ENCODE measurements around the gene ZNF485. TPM values are rescaled to one million over a fixed set of nuclear protein-coding genes. Genes with fewer than 3 reads are reported as not detected.
"Not testable (repeated sequence)": the region's sequence is repeated elsewhere in the genome, so short reads cannot be mapped to it uniquely, and the experiment has no call there.

The ZNF485 gene
- total RNA-seq, 1 donor from 2014 or later: 5.6 TPM

DNA sequence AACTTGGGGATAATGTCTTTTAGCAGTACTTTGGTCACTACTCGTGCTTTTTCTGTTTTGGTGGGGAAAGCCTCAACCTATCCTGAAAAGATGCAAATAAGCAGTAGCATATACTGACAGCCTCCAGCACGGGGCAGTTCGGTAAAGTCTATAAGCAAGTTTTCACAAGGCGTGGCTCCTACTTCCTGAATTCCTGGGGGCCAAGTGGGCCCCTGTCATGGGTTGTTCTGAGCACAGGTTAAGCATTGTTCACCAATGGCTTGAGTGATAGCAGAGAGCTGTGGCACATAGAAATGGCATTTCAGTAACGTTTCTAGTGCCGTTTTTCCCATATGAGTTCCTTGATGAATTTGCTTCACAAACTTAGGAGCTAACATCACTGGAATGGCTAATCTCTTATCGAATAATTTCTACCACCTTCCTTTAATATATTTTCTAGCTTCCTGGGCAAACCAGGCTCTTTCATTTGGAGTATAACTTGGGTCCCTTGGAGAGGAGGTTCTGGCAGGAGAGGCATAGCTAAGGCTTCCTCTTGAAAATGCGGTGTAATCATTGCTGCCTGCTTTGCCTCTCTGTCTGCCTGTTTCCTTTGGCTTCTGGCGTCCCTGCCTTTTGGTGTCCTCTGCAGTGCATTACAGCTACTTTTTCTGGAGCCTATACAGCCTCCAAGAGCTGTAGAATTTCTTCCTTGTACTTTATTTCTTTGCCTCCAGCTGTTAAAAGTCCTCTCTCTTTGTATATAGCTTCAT, 20.1 kb upstream of the ZNF485 start:
- no peak overlapping the region for H3K27ac Mint-ChIP-seq
- H3K4me3 Mint-ChIP-seq (ENCODE audit: low read depth): no peak overlapping the region
- DNase-seq (ENCODE audit: low spot score): no peak
- H3K9me3 Mint-ChIP-seq: peaks cover 11% of the 10 kb centered on the region
- peaks cover 12% of the 10 kb centered on the region for H3K27me3 Mint-ChIP-seq (ENCODE audit: low read depth)
- intact Hi-C loops (cut with micrococcal nuclease): no loop called here
- no peaks in the 10 kb centered on the region for H3K36me3 Mint-ChIP-seq (ENCODE audit: low read depth)
- no peaks in the 10 kb centered on the region for H3K4me1 Mint-ChIP-seq (ENCODE audit: low read depth)

DNA sequence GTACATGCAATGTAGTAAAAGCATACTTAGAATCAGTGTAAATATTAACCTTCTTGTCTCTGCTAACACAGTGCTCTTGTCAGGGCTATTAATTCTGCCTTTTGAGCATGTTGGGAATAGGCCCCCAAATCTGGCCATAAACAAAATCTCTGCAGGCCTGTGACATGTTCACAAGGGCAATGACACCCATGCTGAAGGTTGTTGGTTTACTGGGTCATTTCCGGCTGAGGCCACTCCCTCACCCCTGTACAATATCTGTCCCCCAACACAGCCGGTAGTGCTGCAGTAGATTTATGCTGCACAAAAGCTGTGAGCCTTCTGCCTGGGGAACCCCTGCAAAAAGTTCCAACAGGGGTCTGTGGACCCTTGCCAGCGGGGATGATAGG, 19.5 kb upstream of the ZNF485 start:
- intact Hi-C loops (cut with micrococcal nuclease); H3K36me3 Mint-ChIP-seq (ENCODE audit: low read depth); H3K4me3 Mint-ChIP-seq (ENCODE audit: low read depth); H3K4me1 Mint-ChIP-seq (ENCODE audit: low read depth); H3K27ac Mint-ChIP-seq; DNase-seq (ENCODE audit: low spot score): not testable (repeated sequence)
- Mint-ChIP-seq H3K9me3 (peaks cover 16% of the 10 kb centered on the region), H3K27me3 (ENCODE audit: low read depth) (peaks cover 12% of the 10 kb centered on the region)

DNA sequence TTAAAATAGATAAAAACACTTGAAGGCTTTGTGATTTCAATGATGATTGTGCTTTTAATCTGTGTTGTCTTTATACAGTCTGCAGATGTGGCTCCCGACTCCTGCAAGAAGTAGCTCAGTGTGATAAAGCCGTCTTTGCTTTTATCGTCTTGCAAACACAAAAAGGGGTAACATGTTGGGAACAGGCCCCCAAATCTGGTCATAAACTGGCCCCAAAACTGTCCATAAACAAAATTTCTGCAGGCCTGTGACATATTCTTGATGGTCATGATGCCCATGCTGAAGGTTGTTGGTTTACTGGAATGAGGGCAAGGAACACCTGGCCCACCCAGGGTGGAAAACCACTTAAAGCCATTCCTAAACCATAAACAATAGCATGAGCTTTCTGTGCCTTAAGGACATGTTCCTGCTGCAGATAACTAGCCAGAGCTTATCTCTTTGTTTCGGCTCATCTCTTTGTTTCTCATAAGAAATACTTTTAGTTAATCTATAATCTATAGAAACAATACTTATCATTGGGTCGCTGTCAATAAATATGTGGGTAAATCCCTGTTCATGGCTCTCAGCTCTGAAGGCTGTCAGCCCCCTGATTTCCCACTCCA, 14.8 kb upstream of the ZNF485 start:
- Mint-ChIP-seq H3K27me3 (ENCODE audit: low read depth) (peaks cover 20% of the 10 kb centered on the region), H3K27ac (no peak overlapping the region), H3K4me3 (ENCODE audit: low read depth) (no peak overlapping the region), H3K4me1 (ENCODE audit: low read depth) (peaks cover 23% of the 10 kb centered on the region), H3K36me3 (ENCODE audit: low read depth) (peaks cover 4% of the 10 kb centered on the region), H3K9me3 (peaks cover 31% of the 10 kb centered on the region)
- intact Hi-C loops (cut with micrococcal nuclease): loop anchor here (10.0 kb wide), 3 partner anchors 193 to 1037 kb away; no protein-coding TSS in a partner anchor
- no peak for DNase-seq (ENCODE audit: low spot score)

DNA sequence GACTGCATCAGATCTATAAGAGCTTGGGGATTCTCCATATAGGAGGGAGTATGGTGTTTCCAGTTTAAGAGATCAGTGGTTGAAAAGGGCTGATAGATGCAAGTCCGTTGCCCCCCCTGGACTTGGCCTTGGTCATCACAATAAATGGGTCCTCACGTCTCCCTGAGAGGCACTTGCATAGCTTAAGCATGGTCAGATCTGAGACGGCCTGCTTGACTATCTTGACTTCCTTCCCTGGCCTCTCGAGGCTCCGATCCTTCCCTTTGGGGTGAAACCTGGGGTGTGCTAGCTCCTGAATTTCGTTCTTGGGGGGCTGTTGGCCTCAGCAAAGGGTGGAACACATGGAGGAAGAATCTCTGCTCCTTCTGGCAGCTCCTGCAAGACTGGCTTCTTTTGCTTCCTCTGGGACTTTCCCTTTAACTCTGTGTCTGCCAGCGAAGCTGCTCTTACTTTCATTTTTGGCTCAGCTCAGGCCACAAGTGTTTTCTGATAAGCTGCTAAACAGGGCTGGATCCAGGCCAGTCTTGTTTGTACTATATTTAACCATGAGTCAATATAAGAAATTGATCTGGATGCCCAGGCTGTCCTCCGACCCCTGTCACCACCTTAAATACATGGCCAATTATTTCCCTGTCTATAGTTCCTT, 11.2 kb upstream of the ZNF485 start:
- peak overlapping the region; percentile 70 for H3K27ac Mint-ChIP-seq
- peaks cover 7% of the 10 kb centered on the region for H3K36me3 Mint-ChIP-seq (ENCODE audit: low read depth)
- peak overlapping the region; percentile 59 for H3K4me3 Mint-ChIP-seq (ENCODE audit: low read depth)
- intact Hi-C loops (cut with micrococcal nuclease): loop anchor here (1.0 to 10.0 kb wide), 8 partner anchors 21 to 1040 kb away; partner anchors contain the start of genes ZNF239 and ZNF32
- H3K4me1 Mint-ChIP-seq (ENCODE audit: low read depth): peaks cover 26% of the 10 kb centered on the region
- peaks cover 14% of the 10 kb centered on the region for H3K27me3 Mint-ChIP-seq (ENCODE audit: low read depth)
- DNase-seq (ENCODE audit: low spot score): peak; percentile 29
- peaks cover 23% of the 10 kb centered on the region for H3K9me3 Mint-ChIP-seq

DNA sequence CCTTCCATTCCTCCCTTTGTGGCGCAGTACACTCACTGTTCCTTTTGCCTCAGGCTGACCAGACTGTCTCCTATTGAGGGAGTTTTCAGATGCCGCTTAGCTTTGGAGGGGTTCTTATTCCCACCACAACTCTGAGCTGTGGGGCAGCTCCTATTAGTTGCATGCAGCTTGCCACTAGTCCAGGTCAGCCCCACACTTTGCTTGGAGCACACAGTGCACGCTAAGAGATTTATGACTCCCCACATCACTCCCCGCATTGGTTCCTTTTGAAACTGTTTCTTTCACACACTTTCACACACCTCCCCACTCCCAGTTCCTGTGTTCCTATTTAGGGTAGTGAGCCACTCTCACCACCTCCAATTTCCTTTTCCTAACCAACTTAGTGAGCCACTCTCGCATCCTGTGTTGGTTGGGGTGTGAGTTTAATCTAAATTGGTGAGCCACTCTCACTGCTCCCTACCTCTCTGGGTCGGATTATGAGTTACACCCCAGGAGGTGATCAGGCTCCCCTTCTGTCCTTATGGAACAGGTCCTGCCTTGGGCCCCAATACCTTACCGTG, 10.4 kb upstream of the ZNF485 start:
- no peak for DNase-seq (ENCODE audit: low spot score)
- Mint-ChIP-seq H3K27ac (peak overlapping the region; percentile 70), H3K36me3 (ENCODE audit: low read depth) (peaks cover 7% of the 10 kb centered on the region), H3K9me3 (peaks cover 20% of the 10 kb centered on the region), H3K4me3 (ENCODE audit: low read depth) (peak overlapping the region; percentile 59), H3K4me1 (ENCODE audit: low read depth) (peaks cover 26% of the 10 kb centered on the region), H3K27me3 (ENCODE audit: low read depth) (peaks cover 12% of the 10 kb centered on the region)
- intact Hi-C loops (cut with micrococcal nuclease): loop anchor here (1.0 to 10.0 kb wide), 9 partner anchors 10 to 1041 kb away; partner anchors contain the start of genes ZNF239, ZNF32 and ZNF485

DNA sequence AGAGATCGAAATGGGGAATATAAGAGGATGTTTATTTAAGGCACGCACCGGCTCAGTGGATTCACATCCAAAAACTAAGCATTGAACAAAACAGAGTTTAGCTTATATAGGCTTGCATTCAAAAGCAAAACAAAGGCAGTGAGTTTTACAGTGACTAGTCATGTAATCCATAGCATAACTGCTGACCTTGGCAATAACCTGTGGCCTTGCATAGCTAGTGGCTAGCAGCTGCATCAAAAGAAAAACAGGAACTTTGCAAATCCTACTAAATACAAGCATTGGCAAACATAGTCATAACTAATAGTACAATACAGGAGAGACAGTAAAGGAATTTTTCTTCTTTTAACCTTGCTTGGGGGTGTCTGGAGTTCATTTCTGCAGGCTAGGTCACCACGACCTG, 9.7 kb upstream of the ZNF485 start:
- H3K4me1 Mint-ChIP-seq (ENCODE audit: low read depth): peaks cover 26% of the 10 kb centered on the region
- H3K27me3 Mint-ChIP-seq (ENCODE audit: low read depth): peaks cover 12% of the 10 kb centered on the region
- peaks cover 7% of the 10 kb centered on the region for H3K36me3 Mint-ChIP-seq (ENCODE audit: low read depth)
- no peak overlapping the region for H3K4me3 Mint-ChIP-seq (ENCODE audit: low read depth)
- peaks cover 22% of the 10 kb centered on the region for H3K9me3 Mint-ChIP-seq
- no peak for DNase-seq (ENCODE audit: low spot score)
- intact Hi-C loops (cut with micrococcal nuclease): loop anchor here (1.0 to 10.0 kb wide), 7 partner anchors 10 to 1042 kb away; partner anchors contain the start of gene ZNF485
- no peak overlapping the region for H3K27ac Mint-ChIP-seq

DNA sequence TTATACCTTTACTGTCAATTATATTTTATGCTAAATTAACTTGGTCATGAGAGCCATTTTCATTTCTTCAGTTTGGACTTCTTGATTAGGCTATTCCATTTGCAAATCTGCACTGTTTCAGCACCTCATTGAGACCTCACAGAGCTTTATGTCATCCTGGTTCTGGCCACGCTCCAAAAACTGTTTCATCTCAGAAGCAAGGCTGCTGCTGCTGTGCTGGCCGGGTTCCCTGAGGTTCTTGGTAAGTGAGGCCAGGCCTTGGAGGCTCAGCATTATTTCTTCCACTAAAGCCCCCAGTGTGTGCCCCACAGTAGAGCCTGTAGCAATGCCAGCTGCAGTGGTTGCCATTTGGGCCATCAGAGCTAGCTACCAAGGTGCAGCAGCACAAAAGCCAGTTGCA, 7.8 kb upstream of the ZNF485 start:
- H3K4me1 Mint-ChIP-seq (ENCODE audit: low read depth): peaks cover 26% of the 10 kb centered on the region
- H3K27ac Mint-ChIP-seq: no peak overlapping the region
- DNase-seq (ENCODE audit: low spot score): no peak
- no peak overlapping the region for H3K4me3 Mint-ChIP-seq (ENCODE audit: low read depth)
- peaks cover 16% of the 10 kb centered on the region for H3K9me3 Mint-ChIP-seq
- H3K27me3 Mint-ChIP-seq (ENCODE audit: low read depth): peaks cover 14% of the 10 kb centered on the region
- peaks cover 7% of the 10 kb centered on the region for H3K36me3 Mint-ChIP-seq (ENCODE audit: low read depth)
- intact Hi-C loops (cut with micrococcal nuclease): loop anchor here (5.0 to 10.0 kb wide), 6 partner anchors 186 to 1044 kb away; no protein-coding TSS in a partner anchor

DNA sequence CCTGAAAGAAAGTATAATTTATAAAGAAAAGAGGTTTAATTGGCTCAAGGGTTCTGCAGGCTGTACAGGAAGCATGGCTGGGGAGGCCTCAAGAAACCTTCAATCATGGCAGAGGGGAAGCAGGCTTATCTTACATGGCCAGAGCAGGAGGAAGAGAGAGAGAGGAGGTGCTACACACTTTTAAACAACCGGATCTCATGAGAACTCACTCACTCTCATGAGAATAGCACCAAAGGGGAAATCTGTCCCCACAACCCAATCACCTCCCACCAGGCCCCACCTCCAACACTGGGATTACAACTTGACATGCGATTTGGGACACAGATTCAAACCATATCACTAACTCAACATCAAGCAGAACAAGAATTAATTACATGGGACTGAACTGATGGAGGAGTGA, 6.9 kb upstream of the ZNF485 start:
- intact Hi-C loops (cut with micrococcal nuclease): loop anchor here (5.0 to 10.0 kb wide), 6 partner anchors 185 to 1045 kb away; no protein-coding TSS in a partner anchor
- Mint-ChIP-seq H3K9me3 (peaks cover 9% of the 10 kb centered on the region), H3K4me1 (ENCODE audit: low read depth) (peaks cover 23% of the 10 kb centered on the region), H3K27ac (no peak overlapping the region), H3K36me3 (ENCODE audit: low read depth) (peaks cover 3% of the 10 kb centered on the region), H3K27me3 (ENCODE audit: low read depth) (peaks cover 9% of the 10 kb centered on the region), H3K4me3 (ENCODE audit: low read depth) (no peak overlapping the region)
- no peak for DNase-seq (ENCODE audit: low spot score)

DNA sequence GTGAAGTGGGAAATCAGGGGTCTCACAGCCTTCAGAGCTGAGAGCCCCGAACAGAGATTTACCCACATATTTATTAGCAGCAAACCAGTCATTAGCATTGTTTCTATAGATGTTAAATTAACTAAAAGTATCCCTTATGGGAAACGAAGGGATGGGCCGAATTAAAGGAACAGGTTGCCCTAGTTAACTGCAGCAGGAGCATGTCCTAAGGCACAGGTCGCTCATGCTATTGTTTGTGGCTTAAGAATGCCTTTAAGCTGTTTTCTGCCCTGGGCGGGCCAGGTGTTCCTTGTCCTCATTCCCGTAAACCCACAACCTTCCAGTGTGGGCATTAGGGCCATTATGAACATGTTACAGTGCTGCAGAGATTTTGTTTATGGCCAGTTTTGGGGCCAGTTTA, 4.7 kb upstream of the ZNF485 start:
- H3K4me3 Mint-ChIP-seq (ENCODE audit: low read depth); H3K27me3 Mint-ChIP-seq (ENCODE audit: low read depth); intact Hi-C loops (cut with micrococcal nuclease); H3K36me3 Mint-ChIP-seq (ENCODE audit: low read depth); H3K4me1 Mint-ChIP-seq (ENCODE audit: low read depth); H3K27ac Mint-ChIP-seq; DNase-seq (ENCODE audit: low spot score): not testable (repeated sequence)
- H3K9me3 Mint-ChIP-seq: peaks cover 13% of the 10 kb centered on the region

DNA sequence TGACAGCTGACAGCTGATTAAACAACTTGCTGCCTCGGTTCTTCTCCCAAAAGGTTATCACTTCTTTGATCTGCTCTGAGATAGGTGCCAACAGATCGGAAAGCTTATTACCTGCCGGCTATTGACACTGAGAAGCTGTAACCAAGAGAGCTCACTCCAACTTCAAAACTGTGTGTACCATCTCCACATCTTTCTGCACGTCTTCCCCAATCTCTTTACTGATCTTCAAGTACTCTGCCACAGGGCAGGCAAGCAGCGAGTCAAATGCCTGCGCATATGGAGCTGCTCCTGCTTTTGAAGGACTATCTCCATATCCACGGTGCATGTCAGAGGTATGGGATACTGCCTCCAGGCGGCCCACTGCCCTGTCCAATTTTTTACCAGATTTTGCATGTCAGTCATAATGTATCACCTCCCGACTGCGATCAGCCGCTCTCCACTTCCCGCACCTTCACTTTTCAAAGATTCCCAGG, 352 bp upstream of the ZNF485 start:
- Mint-ChIP-seq H3K4me1 (ENCODE audit: low read depth) (peaks cover 14% of the 10 kb centered on the region), H3K9me3 (peaks cover 27% of the 10 kb centered on the region), H3K27ac (peak overlapping the region; percentile 5), H3K36me3 (ENCODE audit: low read depth) (peaks cover 40% of the 10 kb centered on the region), H3K27me3 (ENCODE audit: low read depth) (peaks cover 4% of the 10 kb centered on the region), H3K4me3 (ENCODE audit: low read depth) (peak overlapping the region; percentile 83)
- DNase-seq (ENCODE audit: low spot score): no peak
- intact Hi-C loops (cut with micrococcal nuclease): loop anchor here (1.0 to 2.0 kb wide), 2 partner anchors 10 to 43 kb away; partner anchors contain the start of gene ZNF32

DNA sequence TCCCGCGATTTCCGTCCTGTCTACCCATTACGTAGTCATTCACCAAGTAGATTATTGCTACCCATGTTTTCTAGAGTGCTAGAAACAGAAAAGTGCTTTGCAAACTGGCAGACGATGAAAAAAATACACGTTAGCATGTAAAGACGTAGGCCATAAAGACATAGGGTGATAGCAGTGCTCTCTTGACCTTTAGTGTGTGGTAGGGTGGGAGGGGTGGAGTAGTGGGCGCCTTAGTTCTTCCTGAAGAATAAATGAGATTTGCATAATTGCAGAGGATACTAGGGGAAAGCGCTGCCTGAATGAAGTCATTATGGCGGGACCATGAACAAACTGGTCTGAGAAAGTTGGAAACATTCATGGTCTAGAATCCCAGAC, 948 bp downstream of the ZNF485 start:
- H3K36me3 Mint-ChIP-seq (ENCODE audit: low read depth): peaks cover 52% of the 10 kb centered on the region

DNA sequence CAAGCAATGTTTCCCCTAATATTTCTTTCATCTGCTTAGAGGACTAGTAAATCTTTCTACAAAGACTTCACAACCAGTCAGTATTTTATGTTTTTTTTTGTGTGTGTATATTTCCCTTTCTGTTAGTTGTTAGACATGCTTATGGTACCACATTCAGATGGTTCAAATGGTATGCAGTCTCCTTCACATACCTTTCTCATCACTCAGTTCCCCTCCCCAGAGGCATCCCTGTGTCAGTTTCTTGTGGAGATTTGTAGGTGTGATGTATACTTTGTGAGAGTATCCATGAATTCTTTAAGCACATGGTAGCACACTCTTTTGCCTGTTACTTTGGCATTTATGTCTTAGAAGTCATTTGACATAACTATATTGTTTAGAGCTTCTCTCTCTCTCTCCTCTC, 4.4 kb downstream of the ZNF485 start:
- H3K27ac Mint-ChIP-seq: no peak overlapping the region
- H3K9me3 Mint-ChIP-seq: peaks cover 58% of the 10 kb centered on the region
- intact Hi-C loops (cut with micrococcal nuclease): no loop called here
- no peak overlapping the region for H3K4me3 Mint-ChIP-seq (ENCODE audit: low read depth)
- H3K36me3 Mint-ChIP-seq (ENCODE audit: low read depth): peaks cover 85% of the 10 kb centered on the region
- DNase-seq (ENCODE audit: low spot score): no peak
- H3K4me1 Mint-ChIP-seq (ENCODE audit: low read depth): peaks cover 14% of the 10 kb centered on the region
- no peaks in the 10 kb centered on the region for H3K27me3 Mint-ChIP-seq (ENCODE audit: low read depth)

More for the DNA sequence above, 948 bp downstream of the ZNF485 start:
- Mint-ChIP-seq H3K27me3 (ENCODE audit: low read depth) (peaks cover under 1% of the 10 kb centered on the region), H3K4me3 (ENCODE audit: low read depth) (peak overlapping the region; percentile 83), H3K27ac (peak overlapping the region; percentile 67), H3K4me1 (ENCODE audit: low read depth) (peaks cover 14% of the 10 kb centered on the region), H3K9me3 (peaks cover 29% of the 10 kb centered on the region)
- intact Hi-C loops (cut with micrococcal nuclease): loop anchor here (2.0 kb wide), 1 partner anchor 42 kb away; the partner anchor contains the start of gene ZNF32
- no peak for DNase-seq (ENCODE audit: low spot score)
